SK-N-SH (cell line): ENCODE results near the gene YY1. TPM values are rescaled to one million over a fixed set of nuclear protein-coding genes. Genes with fewer than 3 reads are reported as not detected.

ENCODE experiments used
- CTCF ChIA-PET: fragments of 300-600, 350-600 bp; formaldehyde crosslinking; extraction: SDS; loops from one replicate; lab custom pipeline; 2021; lab: Yijun Ruan, JAX
- POLR2A ChIA-PET: fragments of 350-600 bp; sonication (Branson Sonifier 250); formaldehyde crosslinking; extraction: SDS; loops from one replicate; lab custom pipeline; 2020; ENCODE audit warnings: antibody characterized with exemption, inconsistent platforms; lab: Yijun Ruan, JAX
- DNase-seq: peaks from one replicate; pipeline ENCODE4 v3.0.0; 2012
- H2AFZ ChIP-seq: fragments of 200-600 bp; sonication (generic); 2 replicates; pipeline ENCODE4 v1.8.1; 2016; ENCODE audit warnings: antibody characterized with exemption, mild to moderate bottlenecking, low read depth
- H3F3A ChIP-seq: fragments of 200-600 bp; sonication (generic); replicated peaks from 2 replicates; pipeline ENCODE3; 2016; ENCODE audit warnings: antibody characterized with exemption, mild to moderate bottlenecking; ENCODE audit not compliant: insufficient read depth
- H3K27ac ChIP-seq, 2 experiments: fragments of 200-500 bp in 1 of 2; fragments of 200-600 bp in 1 of 2; sonication (Bioruptor generic) in 1 of 2; sonication (generic), shearing (Covaris generic) in 1 of 2; 2 replicates each; pipeline versions ENCODE4 v1.5.1 to v1.6.1; 2014 to 2016; ENCODE audit warnings: low read depth in 2 of 2, inconsistent platforms in 1 of 2, low read length in 1 of 2, mild to moderate bottlenecking in 1 of 2, mixed read lengths in 1 of 2
- H3K27me3 ChIP-seq: fragments of 200-600 bp; sonication (generic), shearing (Covaris generic); 2 replicates; pipeline ENCODE4 v1.6.1; 2016; ENCODE audit warnings: mixed run types; ENCODE audit not compliant: insufficient read depth
- H3K36me3 ChIP-seq, 2 experiments: fragments of 200-500 bp in 1 of 2; fragments of 200-600 bp in 1 of 2; sonication (Bioruptor generic) in 1 of 2; sonication (generic) in 1 of 2; replicated peaks in 1 of 2; 2 replicates each; pipeline versions ENCODE3 to v1.5.1; 2014 to 2016; ENCODE audit warnings: low read length in 1 of 2, mild to moderate bottlenecking in 1 of 2; ENCODE audit not compliant: insufficient read depth in 2 of 2, control insufficient read depth in 1 of 2
- H3K4me1 ChIP-seq, 2 experiments: fragments of 200-500 bp in 1 of 2; fragments of 200-600 bp in 1 of 2; sonication (Bioruptor generic) in 1 of 2; sonication (generic), shearing (Covaris generic) in 1 of 2; 2 replicates each; pipeline versions ENCODE4 v1.5.1 to v1.6.1; 2014 to 2016; ENCODE audit warnings: low read depth in 1 of 2, low read length in 1 of 2, mixed run types in 1 of 2; ENCODE audit not compliant: insufficient read depth in 2 of 2, control insufficient read depth in 1 of 2
- H3K4me2 ChIP-seq: fragments of 200-600 bp; sonication (generic), shearing (Covaris generic); 2 replicates; pipeline ENCODE4 v1.6.1; 2017; ENCODE audit warnings: mixed run types
- H3K4me3 ChIP-seq, 2 experiments: fragments of 200-500 bp in 1 of 2; fragments of 200-600 bp in 1 of 2; sonication (Bioruptor generic) in 1 of 2; sonication (generic), shearing (Covaris generic) in 1 of 2; 2 replicates each; pipeline versions ENCODE4 v1.5.1 to v1.8.1; 2014 to 2016; ENCODE audit warnings: low read depth in 2 of 2, inconsistent platforms in 1 of 2, low read length in 1 of 2, mild to moderate bottlenecking in 1 of 2, mixed read lengths in 1 of 2, moderate library complexity in 1 of 2
- H3K79me2 ChIP-seq: fragments of 200-600 bp; sonication (generic); 2 replicates; pipeline ENCODE4 v1.8.1; 2017; ENCODE audit warnings: mild to moderate bottlenecking; ENCODE audit not compliant: insufficient read depth
- H3K9ac ChIP-seq: fragments of 200-600 bp; sonication (generic); 2 replicates; pipeline ENCODE4 v1.6.1; 2017; ENCODE audit warnings: mixed run types
- H3K9me2 ChIP-seq: fragments of 200-600 bp; sonication (generic); 2 replicates; pipeline ENCODE4 v1.6.1; 2017; ENCODE audit warnings: mixed run types
- H3K9me3 ChIP-seq: fragments of 200-600 bp; sonication (generic); 2 replicates; pipeline ENCODE4 v1.6.1; 2017; ENCODE audit warnings: mixed run types, mild to moderate bottlenecking, moderate library complexity
- H4K20me1 ChIP-seq: fragments of 200-600 bp; sonication (generic); 2 replicates; pipeline ENCODE4 v1.6.1; 2017; ENCODE audit warnings: mild to moderate bottlenecking, mixed run types; ENCODE audit not compliant: insufficient read depth
- CTCF ChIP-seq: fragments of 200-600 bp; sonication (generic); IDR thresholded peaks from 2 replicates; pipeline ENCODE4 v1.6.1; 2017; ENCODE audit warnings: antibody characterized with exemption, mild to moderate bottlenecking, moderate library complexity
- EZH2phosphoT487 ChIP-seq: fragments of 200-600 bp; sonication (generic); IDR thresholded peaks from 2 replicates; pipeline ENCODE4 v1.6.1; 2017; ENCODE audit warnings: low read depth, mixed run types, mild to moderate bottlenecking, antibody characterized with exemption, moderate library complexity, borderline replicate concordance
- FOXJ3 ChIP-seq: sonication (generic); formaldehyde crosslinking; IDR thresholded peaks from 2 replicates; pipeline ENCODE4 v1.5.1; 2020; ENCODE audit warnings: mild to moderate bottlenecking, missing genetic modification reagents
- FOXM1 ChIP-seq: IDR thresholded peaks from 2 replicates; pipeline ENCODE4 v1.4.0; 2012; ENCODE audit warnings: low read depth, mild to moderate bottlenecking
- GABPA ChIP-seq: IDR thresholded peaks from 2 replicates; pipeline ENCODE4 v1.4.0; 2012; ENCODE audit warnings: low read depth, mild to moderate bottlenecking
- MEF2A ChIP-seq: IDR thresholded peaks from 2 replicates; pipeline ENCODE4 v1.4.0; 2012; ENCODE audit warnings: low read depth, borderline replicate concordance
- MXI1 ChIP-seq: IDR thresholded peaks from 2 replicates; pipeline ENCODE4 v1.6.1; 2012; ENCODE audit warnings: mild to moderate bottlenecking, low read depth, low read length, improper control_type of control experiment
- NFIC ChIP-seq: IDR thresholded peaks from 2 replicates; pipeline ENCODE4 v1.4.0; 2012; ENCODE audit warnings: borderline replicate concordance
- POLR2AphosphoS5 ChIP-seq: IDR thresholded peaks from 2 replicates; pipeline ENCODE4 v1.6.1; 2012; ENCODE audit warnings: low read depth, low read length
- REST ChIP-seq: IDR thresholded peaks from 2 replicates; pipeline ENCODE4 v1.6.1; 2012; ENCODE audit warnings: mild to moderate bottlenecking, low read depth, low read length, moderate library complexity
- RFX5 ChIP-seq: IDR thresholded peaks from 2 replicates; pipeline ENCODE4 v1.6.1; 2012; ENCODE audit warnings: mild to moderate bottlenecking, improper control_type of control experiment, low read length
- TAF1 ChIP-seq: IDR thresholded peaks from 2 replicates; pipeline ENCODE4 v1.6.1; 2012; ENCODE audit warnings: low read depth, mild to moderate bottlenecking, low read length, moderate library complexity, borderline replicate concordance
- USF1 ChIP-seq: IDR thresholded peaks from 2 replicates; pipeline ENCODE4 v1.4.0; 2012; ENCODE audit warnings: low read depth, borderline replicate concordance
- WGBS: methylation state at CpG from one replicate; pipeline ENCODE4 v1.1.6; 2017; ENCODE audit warnings: low lambda C conversion rate; 5-methylcytosine and 5-hydroxymethylcytosine counted together
- polyA plus RNA-seq, 3 experiments: library from polyadenylated mRNA; depleted of rRNA; stranded (reverse); fragments of >200 nt; gene quantifications; 2 replicates each; pipeline ENCODE4 v1.2.3, GENCODE V29; 2012

Gene YY1
- polyA plus RNA-seq, 1 of the 3 experiments (the other 2 are of a cell fraction): 18.1 TPM

DNA sequence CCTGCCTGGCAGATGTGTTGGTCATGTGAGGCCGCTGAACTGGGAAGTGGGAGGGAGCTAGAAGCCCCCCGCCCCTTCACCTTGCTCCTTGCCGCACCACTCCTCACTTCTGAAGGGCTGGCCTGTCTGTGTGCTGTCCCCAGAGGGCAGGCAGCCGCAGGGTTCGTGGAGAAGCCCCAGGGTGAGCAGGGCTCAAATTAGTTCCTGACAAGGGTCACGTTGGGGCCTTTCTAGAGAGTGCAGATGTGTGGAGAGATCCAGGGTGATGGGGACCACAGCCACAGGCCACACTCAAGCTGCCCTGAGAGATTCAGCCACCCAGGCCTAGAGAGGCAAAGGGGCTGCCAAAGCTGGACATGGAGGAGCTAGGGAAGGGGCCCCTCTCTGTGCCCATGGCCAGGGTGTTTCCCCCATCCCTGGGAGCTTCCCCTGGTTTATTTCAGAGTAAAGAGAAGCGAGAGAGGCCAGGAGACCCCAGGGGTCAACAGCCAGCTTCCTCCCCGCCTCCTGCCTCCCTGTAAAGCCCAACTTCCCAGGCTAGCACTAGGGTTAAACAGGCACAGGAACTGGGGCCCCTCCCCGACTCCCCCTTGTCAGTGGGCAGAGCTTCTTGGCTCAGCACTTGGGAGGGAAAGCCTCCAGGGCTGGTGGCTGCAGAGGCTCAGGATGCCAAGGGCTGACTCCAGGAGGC is 51.1 kb downstream of the YY1 start:
- H3K9me2 ChIP-seq: no peaks in the 10 kb centered on the region
- H3K27ac ChIP-seq: peak overlapping the region in 1 of 2 experiments; percentile 35; a peak in 1 of 4 replicates
- H3K27me3 ChIP-seq: no peaks in the 10 kb centered on the region
- H3K4me1 ChIP-seq: peaks cover 0 to 28% of the 10 kb centered on the region in 2 experiments; a peak in 1 of 4 replicates
- 79% methylated on average over 7 of the region's 9 CpGs for WGBS
- TF ChIP-seq GABPA (no peak), MXI1 (no peak), TAF1 (no peak), FOXJ3 (CRISPR knock-in tag) (no peak), USF1 (no peak), NFIC (no peak)
- ChIA-PET POLR2A (interaction anchor here (0.7 to 1.0 kb wide), 4 partner anchors 16 to 85 kb away, joined by 3 to 4 read pairs (median 4); partner anchors contain the start of gene SLC25A29), CTCF (interaction anchor here (0.8 to 3.1 kb wide), 5 partner anchors 11 to 93 kb away, joined by 3 to 11 read pairs (median 5); a partner anchor contains a TSS)
- H3K9me3 ChIP-seq: no peaks in the 10 kb centered on the region
- H2AFZ ChIP-seq: no peak overlapping the region
- 0 out of 2 replicates have a peak, but pooled peaks cover 2% of the 10 kb centered on the region for H4K20me1 ChIP-seq
- no peak overlapping the region for H3K4me2 ChIP-seq
- no peak overlapping the region for H3K9ac ChIP-seq
- peaks cover 3% of the 10 kb centered on the region; the same call in 1 of the 2 replicates for H3K79me2 ChIP-seq
- DNase-seq: peak; percentile 47
- H3K36me3 ChIP-seq: peaks cover 0 to 18% of the 10 kb centered on the region in 2 experiments
- no peaks in the 10 kb centered on the region for H3F3A ChIP-seq
- no peak overlapping the region for H3K4me3 ChIP-seq

GRCh38 chr14:100290607-100291304 is 51.8 kb downstream of the YY1 start:
- CTCF ChIA-PET: interaction anchor here (0.8 to 3.1 kb wide), 4 partner anchors 11 to 87 kb away, joined by 4 to 11 read pairs (median 7); a partner anchor contains a TSS
- peaks cover 3% of the 10 kb centered on the region; the same call in 1 of the 2 replicates for H3K79me2 ChIP-seq
- no peak for TF ChIP-seq RFX5
- no peak for TF ChIP-seq FOXM1
- no peak for TF ChIP-seq EZH2phosphoT487
- no peak for TF ChIP-seq CTCF
- no peak for TF ChIP-seq POLR2AphosphoS5
- TF ChIP-seq MEF2A: no peak
- no peak for TF ChIP-seq FOXJ3 (CRISPR knock-in tag)
- no peak for TF ChIP-seq REST
- TF ChIP-seq NFIC: no peak
- TF ChIP-seq, all 33 proteins: peak for 0

More at GRCh38 chr14:100290607-100291304, 51.8 kb downstream of the YY1 start:
- WGBS: 91% methylated on average over 12 of the region's 12 CpGs
- H3F3A ChIP-seq: no peaks in the 10 kb centered on the region
- H4K20me1 ChIP-seq: 0 out of 2 replicates have a peak, but pooled peaks cover 2% of the 10 kb centered on the region
- no peak overlapping the region for H3K9ac ChIP-seq
- no peaks in the 10 kb centered on the region for H3K27me3 ChIP-seq
- DNase-seq: peak; percentile 26
- H3K9me3 ChIP-seq: no peaks in the 10 kb centered on the region
- no peak overlapping the region for H2AFZ ChIP-seq
- H3K4me3 ChIP-seq: no peak overlapping the region
- H3K4me2 ChIP-seq: no peak overlapping the region
- peaks cover 0 to 18% of the 10 kb centered on the region in 2 experiments for H3K36me3 ChIP-seq
- peak overlapping the region in 1 of 2 experiments; percentile 35; a peak in 1 of 4 replicates for H3K27ac ChIP-seq
- H3K4me1 ChIP-seq: peaks cover 0 to 28% of the 10 kb centered on the region in 2 experiments; a peak in 1 of 4 replicates
- H3K9me2 ChIP-seq: no peaks in the 10 kb centered on the region
- POLR2A ChIA-PET: interaction anchor here (0.5 to 1.0 kb wide), 5 partner anchors 16 to 84 kb away, joined by 3 to 4 read pairs (median 3); partner anchors contain the start of gene SLC25A29
